ENCODE measurements around the gene PDE4B.

DNA sequence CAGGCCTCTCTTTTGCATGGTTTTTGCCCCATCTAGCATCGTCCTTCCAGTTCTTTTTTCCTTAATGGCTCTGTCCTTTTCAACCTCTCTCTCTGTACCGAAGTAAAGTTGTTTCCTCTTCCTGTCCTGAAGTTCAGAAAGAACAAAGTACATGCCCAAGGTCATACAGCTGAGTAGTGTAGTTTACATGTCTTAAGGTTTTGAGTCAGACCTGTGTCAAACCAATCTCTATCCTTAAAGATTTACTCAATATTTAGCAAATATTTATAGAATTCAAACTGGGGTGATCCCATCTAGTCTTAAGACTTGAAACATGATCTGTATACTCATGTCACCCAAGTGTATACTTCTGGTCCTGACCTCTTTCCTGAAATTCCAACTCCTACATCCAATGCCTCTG lies 622.6 kb downstream of the PDE4B start:
- no peak for TF ChIP-seq EP300 (conservative IDR thresholded peaks at IDR 0.05; ENCODE audit: poor library complexity, severe bottlenecking)
- no peak for TF ChIP-seq POLR2AphosphoS5 (IDR thresholded peaks at IDR 0.05)
- TF ChIP-seq, protein P1, sequence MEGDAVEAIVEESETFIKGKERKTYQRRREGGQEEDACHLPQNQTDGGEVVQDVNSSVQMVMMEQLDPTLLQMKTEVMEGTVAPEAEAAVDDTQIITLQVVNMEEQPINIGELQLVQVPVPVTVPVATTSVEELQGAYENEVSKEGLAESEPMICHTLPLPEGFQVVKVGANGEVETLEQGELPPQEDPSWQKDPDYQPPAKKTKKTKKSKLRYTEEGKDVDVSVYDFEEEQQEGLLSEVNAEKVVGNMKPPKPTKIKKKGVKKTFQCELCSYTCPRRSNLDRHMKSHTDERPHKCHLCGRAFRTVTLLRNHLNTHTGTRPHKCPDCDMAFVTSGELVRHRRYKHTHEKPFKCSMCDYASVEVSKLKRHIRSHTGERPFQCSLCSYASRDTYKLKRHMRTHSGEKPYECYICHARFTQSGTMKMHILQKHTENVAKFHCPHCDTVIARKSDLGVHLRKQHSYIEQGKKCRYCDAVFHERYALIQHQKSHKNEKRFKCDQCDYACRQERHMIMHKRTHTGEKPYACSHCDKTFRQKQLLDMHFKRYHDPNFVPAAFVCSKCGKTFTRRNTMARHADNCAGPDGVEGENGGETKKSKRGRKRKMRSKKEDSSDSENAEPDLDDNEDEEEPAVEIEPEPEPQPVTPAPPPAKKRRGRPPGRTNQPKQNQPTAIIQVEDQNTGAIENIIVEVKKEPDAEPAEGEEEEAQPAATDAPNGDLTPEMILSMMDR (IDR thresholded peaks at IDR 0.05; ENCODE audit: poor library complexity, severe bottlenecking), result no peak

Measured in neural cell (in vitro differentiated cells).